Activated CD4-positive, alpha-beta T cell treated with anti-CD3 and anti-CD28 coated beads for 4 hours (primary cell): ENCODE measurements around the gene NFIB.

Source experiments
- DNase-seq, 2 donors: peaks; one replicate each; pipeline ENCODE4 v3.0.0-alpha.2; 2020

NFIB gene

GRCh38 chr9:14139287-14139686, 174.7 kb downstream of the NFIB start:
- no peak for DNase-seq

DNA sequence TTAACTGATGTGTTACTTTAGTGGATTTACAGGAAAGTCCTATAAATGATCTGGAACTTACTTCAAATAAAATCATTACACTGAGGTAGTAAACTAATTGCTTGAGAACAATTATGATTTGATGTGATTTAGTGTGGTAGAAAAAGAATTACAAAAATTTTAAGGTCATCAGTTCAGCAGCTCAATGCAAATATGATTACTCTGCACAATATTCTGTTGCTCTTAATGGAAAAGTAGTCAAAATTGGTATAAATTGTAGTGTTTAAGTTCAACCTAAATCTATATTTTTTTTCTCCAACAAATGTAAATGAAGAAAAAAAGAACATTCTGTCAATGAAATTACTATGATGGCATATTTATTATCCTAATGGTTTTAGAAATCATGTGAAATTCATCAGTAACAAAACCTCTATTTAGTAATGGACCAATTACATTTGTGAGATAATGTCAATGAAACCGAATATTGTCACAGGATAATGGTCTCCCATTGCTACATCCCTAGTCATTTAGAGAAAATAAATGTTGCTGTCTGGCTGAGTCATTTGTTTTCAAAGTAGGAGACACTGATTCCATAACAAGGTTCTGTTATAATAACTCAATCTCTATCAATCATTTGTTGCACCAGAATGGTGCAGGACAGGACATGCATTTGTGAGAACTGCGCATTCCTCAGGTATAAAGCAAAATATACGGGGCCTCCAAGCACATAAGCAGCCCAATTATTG, 177.1 kb downstream of the NFIB start:
- DNase-seq: no peak

GRCh38 chr9:14136047-14136635, 177.8 kb downstream of the NFIB start:
- no peak for DNase-seq

GRCh38 chr9:14135421-14135820, 178.5 kb downstream of the NFIB start:
- no peak for DNase-seq

- no peak for DNase-seq
These were observed 180.5 kb downstream of the NFIB start for GRCh38 chr9:14133394-14133793.

DNA sequence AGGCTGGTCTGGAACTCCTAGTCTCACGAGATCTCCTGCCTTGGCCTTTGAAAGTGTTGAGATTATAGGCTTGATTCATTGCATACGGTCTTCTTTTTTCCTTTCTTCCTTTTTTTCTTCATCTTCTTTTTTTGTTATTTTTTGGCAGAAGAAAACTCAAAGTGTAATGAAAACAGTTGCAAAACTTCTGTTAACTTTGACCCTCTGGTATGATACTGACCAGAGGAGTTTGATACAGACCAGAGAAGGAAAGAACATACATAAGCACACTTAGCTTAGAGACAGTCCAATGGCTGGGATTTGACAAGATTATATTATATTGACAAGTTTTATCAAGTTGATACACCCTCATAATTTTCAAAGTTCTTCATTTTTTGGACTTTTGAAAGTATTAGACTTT, 181.2 kb downstream of the NFIB start:
- DNase-seq: no peak

DNA sequence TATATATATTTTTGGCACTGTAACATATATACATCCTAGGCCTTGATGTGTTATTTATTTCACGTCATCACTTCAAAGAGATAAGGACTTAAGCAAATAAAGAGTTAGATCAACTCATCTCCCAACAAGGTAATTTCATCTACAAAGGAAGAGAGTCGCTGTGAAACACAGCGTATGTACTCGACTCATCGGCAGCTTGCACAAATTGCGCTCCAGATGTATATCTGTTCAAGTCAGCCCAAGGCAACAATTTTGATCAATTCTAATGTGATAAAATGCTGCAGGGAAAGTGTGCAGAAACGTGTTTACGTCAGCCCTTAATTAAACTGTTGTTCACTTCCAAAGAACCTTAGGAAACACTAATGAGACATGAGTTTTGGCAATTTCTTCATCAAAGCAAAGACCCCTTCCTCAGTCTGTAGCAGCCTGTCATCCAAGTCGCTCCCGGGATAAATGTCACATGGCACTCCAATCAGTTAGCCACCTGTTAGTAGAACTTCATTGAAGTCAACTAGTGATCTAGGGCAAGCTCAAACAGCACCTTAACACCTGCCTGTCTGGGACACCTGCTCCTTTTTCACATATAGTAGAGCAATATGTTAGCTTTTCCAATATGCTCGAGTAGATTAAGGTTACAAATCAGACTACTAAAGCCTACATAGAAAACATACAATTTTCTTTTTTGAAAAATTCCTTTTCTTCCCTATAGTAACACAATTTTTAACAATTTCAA, 182.4 kb downstream of the NFIB start:
- DNase-seq: no peak

DNA sequence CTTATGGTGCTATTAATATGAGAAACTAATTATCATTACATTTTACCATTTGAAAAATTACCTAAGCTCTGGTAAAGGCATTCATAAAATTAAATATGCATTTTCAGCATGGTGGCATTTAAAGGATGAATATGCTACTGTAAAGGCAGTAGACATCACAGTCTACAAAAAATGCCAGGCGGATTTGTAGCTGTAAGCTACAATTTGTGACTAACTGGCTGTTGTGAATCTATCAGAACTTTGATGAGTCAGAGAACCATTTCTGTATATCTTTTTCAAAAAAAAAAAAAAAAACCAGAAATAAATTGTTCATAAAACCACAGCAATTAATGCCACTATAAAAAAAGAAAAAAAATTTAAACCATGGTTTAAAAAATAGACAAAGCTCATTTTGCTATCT, 186.3 kb downstream of the NFIB start:
- DNase-seq: no peak

DNA sequence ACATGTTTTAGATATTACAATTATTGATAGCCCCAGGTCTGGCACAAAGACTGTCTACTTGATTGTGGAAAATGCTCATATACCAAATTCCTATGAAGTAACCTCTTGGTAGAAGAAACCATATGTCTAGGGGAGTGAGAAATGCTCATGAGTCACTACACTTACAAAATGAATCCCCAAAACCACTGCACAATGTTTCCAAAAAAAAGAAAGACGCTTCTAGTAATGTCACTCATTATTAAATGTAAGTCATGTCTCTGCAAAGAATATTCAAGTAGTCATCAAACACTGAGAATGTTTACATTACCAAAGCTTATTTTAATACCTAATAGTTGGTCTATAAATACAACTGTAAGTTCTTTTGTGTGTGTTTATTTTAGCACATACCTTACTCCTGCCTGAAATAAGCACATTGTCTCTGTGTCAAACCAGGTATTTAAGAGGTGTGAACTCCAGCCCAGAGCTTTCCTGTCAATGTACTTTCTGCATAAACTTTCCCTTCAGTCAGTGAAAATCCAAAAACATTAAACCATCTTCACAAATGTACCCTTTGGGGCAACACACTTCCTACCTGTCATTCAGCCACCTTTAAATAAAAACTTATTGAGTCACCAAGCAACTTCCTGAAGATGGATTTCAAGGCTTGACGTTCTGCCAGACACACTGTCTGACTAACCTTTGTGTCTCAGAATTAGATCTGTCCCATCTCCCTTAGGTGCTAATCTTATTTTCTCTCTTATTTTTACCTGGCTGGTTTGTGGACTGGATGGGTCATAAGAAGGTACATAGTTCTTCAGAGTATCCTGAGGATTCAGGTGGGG, 194.0 kb downstream of the NFIB start:
- no peak for DNase-seq

DNA sequence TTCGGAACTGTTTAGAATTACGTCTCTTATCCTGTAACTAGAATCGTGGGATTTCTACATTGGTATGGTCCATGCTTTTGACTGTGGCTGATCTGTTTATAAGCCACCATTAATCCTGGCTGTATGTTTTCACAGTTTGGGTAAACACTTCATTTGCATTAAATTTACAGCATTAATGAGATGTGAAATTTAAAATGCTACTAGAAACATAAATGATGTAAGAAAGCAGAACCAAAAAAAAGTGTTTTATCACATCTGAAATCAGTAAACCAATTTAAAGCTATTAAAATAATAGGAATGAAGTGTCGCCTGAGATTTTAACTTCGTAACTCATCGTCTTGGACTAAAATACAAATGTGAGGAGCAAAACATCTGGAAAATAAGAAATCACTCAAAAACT, 201.7 kb downstream of the NFIB start:
- DNase-seq: no peak

- DNase-seq: no peak
These were observed 202.2 kb downstream of the NFIB start for GRCh38 chr9:14111696-14112095.

- DNase-seq: no peak
These were observed 206.0 kb downstream of the NFIB start for GRCh38 chr9:14107977-14108376.

DNA sequence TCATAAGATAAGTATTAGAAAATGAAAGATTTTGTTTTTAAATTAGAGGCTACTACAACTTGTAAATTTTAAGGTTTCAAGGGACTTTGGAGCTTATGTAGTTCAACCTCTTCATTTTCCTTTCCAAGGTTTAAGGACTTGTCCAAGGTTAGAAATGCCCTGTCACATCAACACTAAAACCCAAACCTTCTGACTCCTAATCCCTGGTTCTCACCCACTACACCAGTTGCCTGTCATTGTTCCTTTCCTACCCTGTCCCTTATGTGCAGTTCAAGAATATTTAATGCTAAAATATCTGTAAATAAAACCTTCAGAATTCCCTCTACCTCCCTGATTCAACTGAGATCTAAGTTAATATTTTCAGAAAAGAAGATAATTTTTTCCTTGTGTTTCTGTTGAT, 206.4 kb downstream of the NFIB start:
- no peak for DNase-seq

- DNase-seq: no peak
These were observed 207.2 kb downstream of the NFIB start for GRCh38 chr9:14106699-14107098.

- DNase-seq: no peak
These were observed 209.4 kb downstream of the NFIB start for GRCh38 chr9:14104496-14104895.

GRCh38 chr9:14103115-14103514, 210.8 kb downstream of the NFIB start:
- no peak for DNase-seq

- no peak for DNase-seq
These were observed 214.2 kb downstream of the NFIB start for GRCh38 chr9:14099737-14100136.

GRCh38 chr9:14098486-14099180, 215.3 kb downstream of the NFIB start:
- DNase-seq: no peak

GRCh38 chr9:14097666-14098415, 216.1 kb downstream of the NFIB start:
- no peak for DNase-seq

- DNase-seq: no peak
These were observed 216.7 kb downstream of the NFIB start for GRCh38 chr9:14097215-14097614.

- no peak for DNase-seq
These were observed 217.6 kb downstream of the NFIB start for GRCh38 chr9:14096258-14096922.
